OCI-LY1 (cell line): Measurements from ENCODE around the gene ITGAX.

Experiments used
- CTCF ChIP-seq: fragments of 200-600 bp; sonication (generic), shearing (Covaris generic); IDR thresholded peaks from 2 replicates; pipeline ENCODE4 v1.5.1; 2017; ENCODE audit warnings: mild to moderate bottlenecking, antibody characterized with exemption, low read length, moderate library complexity, mixed read lengths
- EZH2 ChIP-seq: fragments of 200-600 bp; sonication (generic), shearing (Covaris generic); IDR thresholded peaks from 2 replicates; pipeline ENCODE4 v1.8.0; 2017; ENCODE audit warnings: borderline replicate concordance, mixed run types, mild to moderate bottlenecking, antibody characterized with exemption, low read length, moderate library complexity, mixed read lengths

- no peak for TF ChIP-seq CTCF
- TF ChIP-seq EZH2 = no peak
Measured at GRCh38 chr16:31363721-31364120, 8.7 kb downstream of the ITGAX start.
